ENCODE results near the gene IGSF23. TPM values are rescaled to one million over a fixed set of nuclear protein-coding genes. Genes with fewer than 3 reads are reported as not detected.

Gene IGSF23
- polyA plus RNA-seq, 4 donors: 0.55 to 1.7 (median 1.0) TPM

- DNase-seq (ENCODE audit: low read depth in 4 of 4, low spot score in 3 of 4): no peak
Observed at GRCh38 chr19:44635581-44636438, 22.4 kb downstream of the IGSF23 start.

- DNase-seq (ENCODE audit: low read depth in 4 of 4, low spot score in 3 of 4): no peak
Observed at GRCh38 chr19:44636439-44637389, 23.4 kb downstream of the IGSF23 start.

GRCh38 chr19:44637390-44637764, 24.0 kb downstream of the IGSF23 start:
- DNase-seq (ENCODE audit: low read depth in 4 of 4, low spot score in 3 of 4): no peak

- DNase-seq (ENCODE audit: low read depth in 4 of 4, low spot score in 3 of 4): no peak
Observed at GRCh38 chr19:44640518-44640917, 27.2 kb downstream of the IGSF23 start.

GRCh38 chr19:44641501-44642265, 28.3 kb downstream of the IGSF23 start:
- DNase-seq (ENCODE audit: low read depth in 4 of 4, low spot score in 3 of 4): no peak

GRCh38 chr19:44642377-44642776, 29.0 kb downstream of the IGSF23 start:
- no peak for DNase-seq (ENCODE audit: low read depth in 4 of 4, low spot score in 3 of 4)

- peak in 2 of 4 donors; percentile 47 to 50 for DNase-seq (ENCODE audit: low read depth in 4 of 4, low spot score in 3 of 4)
Observed at GRCh38 chr19:44643605-44644401, 30.4 kb downstream of the IGSF23 start, which contains the start of gene PVR. Gene PVR (plus strand): TSS chr19:44643910. CDS start chr19:44644097, 187 bp downstream.

GRCh38 chr19:44644402-44645016, 31.1 kb downstream of the IGSF23 start:
- peak in 1 of 4 donors; percentile 25 for DNase-seq (ENCODE audit: low read depth in 4 of 4, low spot score in 3 of 4)

- DNase-seq (ENCODE audit: low read depth in 4 of 4, low spot score in 3 of 4): no peak
Observed at GRCh38 chr19:44645407-44646048, 32.2 kb downstream of the IGSF23 start.

- DNase-seq (ENCODE audit: low read depth in 4 of 4, low spot score in 3 of 4): no peak
Observed at GRCh38 chr19:44646049-44646416, 32.7 kb downstream of the IGSF23 start.

GRCh38 chr19:44647144-44647543, 33.8 kb downstream of the IGSF23 start:
- no peak for DNase-seq (ENCODE audit: low read depth in 4 of 4, low spot score in 3 of 4)

GRCh38 chr19:44648631-44649251, 35.4 kb downstream of the IGSF23 start:
- DNase-seq (ENCODE audit: low read depth in 4 of 4, low spot score in 3 of 4): peak in 1 of 4 donors; percentile 33

- DNase-seq (ENCODE audit: low read depth in 4 of 4, low spot score in 3 of 4): no peak
Observed at GRCh38 chr19:44649578-44650145, 36.3 kb downstream of the IGSF23 start.

GRCh38 chr19:44653343-44653742, 40.0 kb downstream of the IGSF23 start:
- no peak for DNase-seq (ENCODE audit: low read depth in 4 of 4, low spot score in 3 of 4)

GRCh38 chr19:44653977-44654774, 40.8 kb downstream of the IGSF23 start:
- no peak for DNase-seq (ENCODE audit: low read depth in 4 of 4, low spot score in 3 of 4)

GRCh38 chr19:44657211-44657921, 44.0 kb downstream of the IGSF23 start:
- peak in 1 of 4 donors; percentile 59 for DNase-seq (ENCODE audit: low read depth in 4 of 4, low spot score in 3 of 4)

Measured in right renal pelvis (tissue), 4 donors.